22Rv1 (cell line): ENCODE results near the gene ABCB11.

Source experiments
- H3K27ac ChIP-seq: fragments of 450-650 bp; 2 replicates; pipeline ENCODE4 v1.5.1; 2017
- CTCF ChIP-seq: fragments of 450-650 bp; IDR thresholded peaks from 2 replicates; pipeline ENCODE4 v1.5.1; 2017; ENCODE audit warnings: mild to moderate bottlenecking
- ZFX ChIP-seq: fragments of 450-650 bp; IDR thresholded peaks from 2 replicates; pipeline ENCODE4 v1.6.1; 2017; ENCODE audit warnings: antibody characterized with exemption, borderline replicate concordance

ABCB11 gene

GRCh38 chr2:168912466-168912865 lies 118.7 kb downstream of the ABCB11 start:
- TF ChIP-seq ZFX (no peak), CTCF (no peak)
- H3K27ac ChIP-seq: no peak overlapping the region

- H3K27ac ChIP-seq: no peak overlapping the region
- TF ChIP-seq ZFX: no peak
- TF ChIP-seq CTCF: no peak
Measured at GRCh38 chr2:168910330-168910729, 120.8 kb downstream of the ABCB11 start.

GRCh38 chr2:168907940-168908662 lies 123.0 kb downstream of the ABCB11 start:
- TF ChIP-seq CTCF (no peak), ZFX (no peak)
- no peak overlapping the region for H3K27ac ChIP-seq

- TF ChIP-seq CTCF (no peak), ZFX (no peak)
- no peak overlapping the region for H3K27ac ChIP-seq
Measured at GRCh38 chr2:168904358-168904757, 126.8 kb downstream of the ABCB11 start.

GRCh38 chr2:168903888-168904287 lies 127.2 kb downstream of the ABCB11 start:
- H3K27ac ChIP-seq: no peak overlapping the region
- TF ChIP-seq ZFX (no peak), CTCF (no peak)

- no peak within 1 kb of the TSS for H3K27ac ChIP-seq
- TF ChIP-seq CTCF (no peak), ZFX (no peak)
Measured at GRCh38 chr2:168901003-168901402, 130.1 kb downstream of the ABCB11 start, which contains the start of gene G6PC2. Gene G6PC2, plus strand, starts transcription at chr2:168901291. Its CDS starts 41 bp downstream, at chr2:168901332.

GRCh38 chr2:168897449-168897848 lies 133.7 kb downstream of the ABCB11 start:
- no peak overlapping the region for H3K27ac ChIP-seq
- TF ChIP-seq CTCF (no peak), ZFX (no peak)
